HG03159 (cell line): ENCODE results near the gene MZT2B.
"Not testable (repeated sequence)": the region's sequence is repeated elsewhere in the genome, so short reads cannot be mapped to it uniquely, and the experiment has no call there.

Experiments used
- ATAC-seq: cut with Tn5 transposase; IDR thresholded peaks from one replicate; pipeline ENCODE4 v1.9.1; 2021; ENCODE audit warnings: mild to moderate bottlenecking, moderate library complexity; ENCODE audit not compliant: unreplicated experiment

Gene MZT2B

DNA sequence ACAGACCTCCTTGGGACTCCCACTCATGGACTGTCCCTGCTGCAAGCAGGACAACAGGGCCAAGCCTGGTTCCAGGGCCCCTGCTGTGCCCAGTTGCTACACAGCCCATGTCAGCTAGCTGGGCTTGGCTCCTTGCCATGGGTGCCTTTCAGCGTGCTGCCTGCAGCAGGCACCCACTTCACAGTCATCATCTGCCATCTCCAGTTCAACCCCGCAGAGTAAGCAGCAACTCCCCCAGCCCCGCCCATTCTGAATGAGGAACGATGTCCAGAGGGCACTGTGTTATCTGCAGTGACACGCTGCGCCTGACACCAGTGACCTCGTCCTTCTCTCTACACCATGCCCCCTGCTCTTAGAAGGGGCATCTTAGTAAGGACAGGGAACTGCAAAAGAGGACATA is 20.5 kb downstream of the MZT2B start:
- not testable (repeated sequence) for ATAC-seq

DNA sequence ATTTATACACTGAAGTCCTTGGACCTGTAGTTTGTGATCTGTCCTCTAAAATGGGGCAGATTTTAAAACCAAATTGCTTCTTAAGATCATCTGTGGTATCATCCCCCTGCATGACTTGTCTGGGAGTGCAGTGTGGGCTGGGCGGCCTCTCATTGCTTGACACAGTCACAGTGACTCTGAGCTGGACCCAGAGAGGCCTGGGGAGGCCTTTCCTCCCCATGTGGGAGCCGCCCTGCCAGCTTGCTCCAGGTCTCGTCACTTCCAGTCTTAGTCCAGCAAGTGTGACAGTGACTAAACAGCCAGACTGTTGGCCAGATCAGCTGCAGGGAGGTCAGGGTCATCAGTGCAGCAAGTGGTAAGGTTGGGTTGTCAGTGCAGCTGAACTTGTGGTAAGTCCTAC is 21.1 kb downstream of the MZT2B start:
- not testable (repeated sequence) for ATAC-seq

- not testable (repeated sequence) for ATAC-seq
Observed at GRCh38 chr2:130207051-130207450, 25.0 kb downstream of the MZT2B start.

- not testable (repeated sequence) for ATAC-seq
Observed at GRCh38 chr2:130219147-130219546, 37.1 kb downstream of the MZT2B start.

DNA sequence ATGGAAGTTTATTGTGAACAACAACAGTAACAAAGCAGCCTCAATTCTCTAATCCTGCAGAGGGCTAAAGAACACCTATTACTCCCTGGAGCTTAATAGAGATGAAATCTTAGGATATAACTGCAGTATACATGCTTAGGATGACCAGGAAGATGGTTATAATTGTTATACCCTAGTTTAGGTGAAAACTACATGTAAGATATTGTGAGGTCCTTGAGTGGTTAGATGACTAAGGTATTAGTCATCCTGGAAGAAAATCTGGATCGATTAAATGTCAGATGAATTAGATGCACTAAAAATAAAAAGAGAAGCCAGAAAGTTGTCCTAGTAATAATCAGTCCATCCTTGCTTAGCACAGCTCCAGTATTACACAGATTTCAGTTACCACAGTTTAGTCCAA is 38.4 kb downstream of the MZT2B start:
- ATAC-seq, result not testable (repeated sequence)

DNA sequence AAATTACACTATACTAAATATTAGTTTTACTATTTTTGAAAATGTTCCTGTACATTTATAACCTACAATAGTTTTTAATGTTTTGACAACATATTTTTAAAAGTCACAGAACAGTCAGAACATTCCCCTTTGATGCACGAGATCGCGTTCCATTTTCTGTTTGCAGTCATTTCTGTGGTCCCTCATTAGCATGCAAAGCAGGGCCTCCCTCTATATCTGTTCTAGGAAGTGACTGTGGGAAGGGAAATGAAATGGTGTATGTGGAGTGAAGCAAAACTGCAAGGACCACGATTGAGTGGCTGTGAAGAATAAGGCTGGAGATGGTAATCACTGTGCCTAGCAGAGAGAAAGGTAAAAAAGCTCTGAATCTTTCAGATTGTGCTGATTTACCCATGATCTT is 40.5 kb downstream of the MZT2B start:
- ATAC-seq, result peak; percentile 62

GRCh38 chr2:130228005-130228404 is 45.9 kb downstream of the MZT2B start:
- not testable (repeated sequence) for ATAC-seq

DNA sequence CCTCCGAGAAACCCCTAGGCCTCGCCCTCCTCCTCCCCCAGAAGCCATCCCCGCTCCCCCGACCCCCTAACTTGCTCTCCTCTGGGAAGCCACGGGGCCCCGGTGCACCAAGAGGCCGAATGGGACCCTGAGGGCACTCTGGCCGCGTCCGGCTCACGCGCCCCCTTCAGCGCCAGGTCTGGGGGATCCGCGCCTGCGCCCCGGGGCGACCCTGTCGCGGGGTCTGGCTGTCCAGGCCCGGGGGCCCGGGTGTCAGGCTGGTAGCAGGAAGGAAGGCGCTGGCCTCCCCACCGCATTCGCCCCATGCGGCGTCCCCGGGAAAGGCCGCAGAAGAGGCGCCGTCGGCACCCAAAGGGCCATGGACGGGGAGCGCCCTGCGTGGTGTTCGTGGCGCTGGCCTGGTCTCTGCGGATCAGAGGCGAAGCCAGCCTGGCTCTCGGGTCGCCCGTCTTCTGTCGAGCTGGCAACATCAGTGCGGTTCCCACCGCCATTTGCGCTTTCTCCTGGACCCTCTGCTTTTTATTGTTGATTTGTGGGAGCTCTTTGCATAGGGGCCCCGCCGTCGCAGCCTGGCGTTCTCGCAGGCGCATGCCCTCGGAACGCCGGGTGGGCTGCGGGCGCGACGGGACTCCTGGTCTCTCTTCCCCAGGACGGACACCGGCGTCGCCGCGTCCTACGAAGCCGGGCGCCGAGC is 46.6 kb downstream of the MZT2B start:
- ATAC-seq, result not testable (repeated sequence)

- ATAC-seq, result peak; percentile 56
Observed at GRCh38 chr2:130229161-130229510, 47.1 kb downstream of the MZT2B start.

DNA sequence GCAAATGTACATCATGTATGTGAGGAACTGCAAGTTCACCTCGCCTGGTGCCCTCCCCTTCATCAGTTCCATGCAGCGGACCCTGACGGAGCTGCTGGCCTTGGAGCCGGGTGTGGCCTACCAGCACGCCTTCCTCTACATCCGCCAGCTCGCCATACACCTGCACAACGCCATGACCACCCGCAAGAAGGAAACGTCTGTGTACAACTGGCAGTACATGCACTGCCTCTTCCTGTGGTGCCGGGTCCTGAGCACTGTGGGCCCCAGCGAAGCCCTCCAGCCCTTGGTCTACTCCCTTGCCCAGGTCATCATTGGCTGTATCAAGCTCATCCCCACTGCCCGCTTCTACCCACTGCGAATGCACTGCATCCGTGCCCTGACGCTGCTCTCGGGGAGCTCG is 48.3 kb downstream of the MZT2B start:
- ATAC-seq, result not testable (repeated sequence)

DNA sequence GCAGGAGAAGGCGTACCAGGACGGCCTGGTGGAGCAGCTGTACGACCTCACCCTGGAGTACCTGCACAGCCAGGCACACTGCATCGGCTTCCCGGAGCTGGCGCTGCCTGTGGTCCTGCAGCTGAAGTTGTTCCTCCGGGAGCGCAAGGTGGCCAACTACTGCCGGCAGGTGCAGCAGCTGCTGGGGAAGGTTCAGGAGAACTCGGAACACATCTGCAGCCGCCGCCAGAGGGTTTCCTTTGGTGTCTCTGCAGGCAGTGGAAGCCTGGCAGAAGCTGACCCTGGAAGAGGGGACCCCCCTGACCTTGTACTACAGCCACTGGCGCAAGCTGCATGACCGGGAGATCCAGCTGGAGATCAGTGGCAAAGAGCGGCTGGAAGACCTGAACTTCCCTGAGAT is 48.8 kb downstream of the MZT2B start:
- ATAC-seq, result not testable (repeated sequence)

- ATAC-seq, result no peak
Observed at GRCh38 chr2:130231656-130232055, 49.6 kb downstream of the MZT2B start.

GRCh38 chr2:130233066-130233465 is 51.0 kb downstream of the MZT2B start:
- not testable (repeated sequence) for ATAC-seq

GRCh38 chr2:130239581-130239980 is 57.5 kb downstream of the MZT2B start:
- not testable (repeated sequence) for ATAC-seq
